EH (cell line): ENCODE data around the gene HSDL1.
"Not testable (repeated sequence)": the region's sequence is repeated elsewhere in the genome, so short reads cannot be mapped to it uniquely, and the experiment has no call there.

Experiments used
- DNase-seq: peaks from one replicate; pipeline ENCODE4 v3.0.0-alpha.2; 2015; ENCODE audit warnings: low read depth

Gene HSDL1

GRCh38 chr16:84138824-84139627 is 6.0 kb downstream of the HSDL1 start:
- peak; percentile 61 for DNase-seq

DNA sequence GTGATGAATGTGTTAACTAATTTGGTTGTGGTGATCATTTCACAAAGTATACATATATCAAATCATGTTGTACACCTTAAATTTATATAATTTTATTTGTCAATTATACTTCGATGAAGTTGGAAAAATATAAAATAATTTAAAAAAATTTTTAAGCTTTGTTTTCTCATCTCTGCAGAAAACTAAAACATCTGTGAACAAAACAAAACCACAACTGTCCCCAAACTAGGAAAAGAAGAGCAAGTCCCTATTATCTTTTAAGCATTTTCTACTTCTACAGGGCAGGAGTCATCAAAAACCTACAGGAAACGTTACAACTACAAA is 6.5 kb downstream of the HSDL1 start:
- no peak for DNase-seq

- no peak for DNase-seq
These were observed 7.1 kb downstream of the HSDL1 start for GRCh38 chr16:84137769-84138357.

- no peak for DNase-seq
These were observed 7.7 kb downstream of the HSDL1 start for GRCh38 chr16:84137287-84137686.

DNA sequence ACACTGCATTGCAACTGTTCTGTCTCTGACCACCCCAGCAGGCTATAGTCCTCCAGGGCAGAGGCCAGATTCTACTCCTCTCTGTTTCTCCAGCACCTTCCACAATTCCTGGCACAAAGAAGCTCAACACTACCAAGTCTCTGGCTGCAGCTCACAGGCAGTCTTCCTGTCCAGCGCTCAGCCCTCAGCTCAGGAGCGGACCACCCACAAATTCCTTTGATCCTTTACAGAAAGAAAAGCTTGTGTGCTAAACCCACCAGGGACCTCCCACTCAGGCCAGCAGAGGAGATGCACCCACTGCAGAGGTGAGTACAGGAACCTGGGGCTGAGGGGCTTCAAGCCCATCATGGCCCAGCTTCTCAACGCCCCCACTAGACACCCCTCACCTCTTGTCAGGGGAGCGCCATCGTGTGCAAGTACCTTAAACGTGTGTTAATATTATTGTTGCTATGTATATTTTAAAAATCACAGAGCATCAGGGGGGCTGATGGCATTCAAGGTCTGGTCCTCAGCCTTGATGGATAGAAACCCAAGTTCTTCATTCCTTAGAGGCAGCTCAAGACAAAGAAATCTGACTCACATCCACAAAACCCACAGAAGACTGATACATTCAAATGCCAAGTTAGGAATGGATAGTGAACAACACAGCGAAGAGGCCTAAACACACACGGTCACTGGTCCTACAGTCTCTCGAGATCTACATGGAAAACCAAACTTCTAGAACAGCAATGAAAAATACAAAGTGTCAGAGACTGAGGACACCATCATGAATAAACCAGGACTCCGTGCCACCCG is 8.4 kb downstream of the HSDL1 start:
- no peak for DNase-seq

- DNase-seq = no peak
These were observed 12.3 kb downstream of the HSDL1 start for GRCh38 chr16:84132527-84133285.

DNA sequence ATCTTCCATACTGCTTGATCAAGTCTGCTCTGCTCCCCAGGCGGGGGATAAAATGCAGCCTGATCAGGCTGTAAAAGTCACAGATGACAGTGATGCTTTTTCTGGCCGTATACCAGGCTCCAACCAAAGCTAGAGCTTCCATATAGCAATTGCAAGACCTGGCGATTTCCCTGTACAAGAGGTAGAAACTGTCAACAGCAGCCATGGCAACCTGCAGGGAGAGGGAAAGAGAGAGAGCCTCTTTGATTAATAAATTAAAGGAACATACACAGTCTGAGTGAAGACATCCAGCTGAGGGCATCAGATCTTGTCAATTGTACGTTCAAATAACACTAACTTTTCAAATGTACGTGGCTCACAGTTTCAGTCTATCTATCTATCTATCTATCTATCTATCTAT is 13.9 kb downstream of the HSDL1 start:
- DNase-seq = no peak

GRCh38 chr16:84124257-84125073 is 20.5 kb downstream of the HSDL1 start:
- DNase-seq = no peak

DNA sequence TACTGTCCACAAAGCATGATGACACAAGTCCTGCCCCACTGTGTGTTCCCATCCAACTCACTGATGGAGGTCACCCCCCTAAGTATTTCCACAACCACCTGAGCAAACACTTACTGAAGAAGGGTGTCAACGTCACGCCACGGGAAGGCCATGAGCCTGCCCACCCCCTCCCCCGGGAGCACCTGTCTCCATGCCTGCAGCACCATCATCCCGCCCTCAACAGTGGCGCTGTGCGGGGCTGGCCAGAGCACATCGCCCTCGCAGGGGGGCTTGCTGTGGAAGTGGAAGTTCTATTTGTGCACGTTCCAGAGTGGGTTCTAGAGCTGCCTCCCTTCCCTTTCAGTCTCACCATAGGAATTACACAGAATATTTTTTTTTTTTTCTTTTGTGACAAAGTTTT is 24.0 kb downstream of the HSDL1 start:
- no peak for DNase-seq

GRCh38 chr16:84120023-84120422 is 25.0 kb downstream of the HSDL1 start:
- DNase-seq = no peak

DNA sequence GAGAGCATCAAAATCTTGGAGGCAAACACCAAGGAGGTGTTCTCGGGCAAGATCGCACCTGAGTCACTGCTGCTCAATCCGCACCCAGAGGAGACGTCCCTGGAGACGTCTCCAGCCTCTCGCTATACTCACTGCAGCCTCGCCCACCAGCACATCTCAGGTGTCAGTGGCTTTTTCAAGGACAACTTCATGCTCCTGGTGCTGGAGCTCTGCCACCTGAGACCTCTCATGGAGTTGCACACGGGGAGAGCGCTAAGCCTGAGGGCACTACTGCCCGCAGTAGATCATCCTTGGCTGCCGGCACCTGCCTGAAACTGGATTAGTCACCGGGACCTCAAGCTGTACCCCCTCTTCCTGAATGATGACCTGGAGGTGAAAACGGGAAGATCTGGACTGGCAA is 25.6 kb downstream of the HSDL1 start:
- no peak for DNase-seq

- DNase-seq = not testable (repeated sequence)
These were observed 26.7 kb downstream of the HSDL1 start for GRCh38 chr16:84118315-84118714.

- DNase-seq = no peak
These were observed 27.5 kb downstream of the HSDL1 start for GRCh38 chr16:84117494-84117843.

DNA sequence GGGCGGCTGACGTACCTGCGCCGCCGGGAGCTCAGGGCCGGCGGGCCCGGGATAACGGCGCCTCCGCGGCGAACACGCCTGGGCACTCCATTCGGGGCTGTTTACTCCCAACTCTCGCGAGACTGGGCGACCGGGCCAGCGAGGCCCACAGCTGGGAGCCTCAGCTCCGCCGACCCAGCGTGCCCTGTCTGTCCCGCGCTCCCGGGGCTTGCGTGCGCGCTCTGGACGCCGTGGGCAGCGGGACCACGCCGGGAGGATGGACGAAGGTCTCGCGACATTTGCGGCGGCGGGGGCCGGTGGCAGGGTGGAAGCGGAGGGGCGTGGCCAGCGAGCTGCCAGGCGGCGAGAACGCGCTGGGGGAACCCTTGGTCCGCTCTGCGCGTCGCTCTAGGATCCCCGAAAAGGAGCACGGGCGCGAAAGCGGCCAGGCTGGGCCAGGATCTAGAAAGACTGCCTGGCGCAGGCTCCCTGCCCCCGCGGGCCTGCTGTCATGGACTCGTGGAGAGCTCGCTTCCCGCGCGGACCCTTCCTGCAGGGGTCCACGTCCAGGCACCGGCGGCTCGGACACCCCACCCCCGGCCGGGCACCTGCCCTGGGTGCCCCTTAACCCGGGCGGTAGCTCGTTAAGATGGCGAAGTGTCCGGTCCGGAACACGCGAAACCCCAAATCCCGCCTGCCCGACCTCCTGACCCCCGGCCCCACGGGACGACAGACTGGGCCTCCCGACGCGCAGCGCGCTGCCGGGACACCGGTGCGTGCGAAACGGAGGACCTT is 28.1 kb downstream of the HSDL1 start, which contains the start of gene MBTPS1:
Gene MBTPS1 (minus strand): TSS at position 223 of the 774 bp plus-strand sequence. CDS start 15,159 bp downstream, outside the sequence.
- DNase-seq = peak; percentile 98

DNA sequence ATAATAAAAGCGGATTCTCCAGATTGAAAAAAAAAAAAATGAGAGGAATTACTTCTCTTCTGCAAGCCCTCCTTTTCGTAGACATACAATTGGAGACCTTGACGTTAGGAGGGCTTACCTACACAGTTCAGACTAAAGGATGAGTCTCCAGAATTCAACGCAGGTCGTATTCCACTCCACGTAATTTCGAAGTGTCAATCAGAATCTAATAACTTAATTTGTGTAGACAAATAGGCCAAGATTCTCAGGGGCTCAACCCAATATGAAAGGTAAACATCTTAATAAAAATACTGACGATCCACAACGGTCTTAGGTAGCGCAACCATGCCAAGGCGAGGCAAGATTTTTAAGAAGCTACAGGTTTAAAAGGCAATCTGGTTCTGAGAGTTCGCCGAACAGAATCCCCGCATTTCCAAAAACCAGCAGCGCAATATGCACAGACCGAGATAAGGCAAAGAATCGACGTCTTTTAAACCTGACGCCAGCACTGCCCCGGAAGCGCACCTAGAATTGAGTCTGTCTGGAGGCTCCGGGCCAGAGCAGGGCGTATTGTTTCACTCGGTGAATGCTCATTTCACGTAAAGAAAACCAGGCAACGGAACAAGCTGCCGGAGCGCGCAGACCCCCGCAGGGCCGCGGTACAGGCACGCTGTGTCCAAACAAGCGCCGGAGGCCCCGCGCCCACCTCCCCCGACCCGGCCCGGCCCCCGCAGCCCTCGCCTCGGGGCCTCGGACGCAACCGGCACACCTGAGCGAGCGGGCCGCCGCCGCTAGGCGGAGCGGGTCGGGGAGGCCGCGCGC is 28.9 kb downstream of the HSDL1 start:
- peak; percentile 55 for DNase-seq

DNA sequence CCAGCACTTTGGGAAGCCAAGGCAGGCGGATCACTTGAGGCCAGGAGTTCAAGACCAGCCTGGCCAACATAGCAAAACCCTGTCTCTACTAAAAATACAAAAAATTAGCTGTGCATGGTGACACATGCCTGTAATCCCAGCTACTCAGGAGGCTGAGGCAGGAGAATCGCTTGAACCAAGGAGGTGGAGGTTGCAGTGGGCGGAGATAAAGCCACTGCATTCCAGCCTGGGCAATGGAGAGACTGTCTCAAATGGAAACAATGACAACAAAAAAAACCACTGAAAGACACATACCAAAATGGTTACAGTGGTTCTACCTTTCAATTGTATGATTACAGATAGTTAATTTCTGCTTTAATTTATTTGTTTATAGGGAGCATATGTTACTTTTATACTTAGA is 33.0 kb downstream of the HSDL1 start:
- DNase-seq = peak; percentile 26

- no peak for DNase-seq
These were observed 33.5 kb downstream of the HSDL1 start for GRCh38 chr16:84111525-84111924.

DNA sequence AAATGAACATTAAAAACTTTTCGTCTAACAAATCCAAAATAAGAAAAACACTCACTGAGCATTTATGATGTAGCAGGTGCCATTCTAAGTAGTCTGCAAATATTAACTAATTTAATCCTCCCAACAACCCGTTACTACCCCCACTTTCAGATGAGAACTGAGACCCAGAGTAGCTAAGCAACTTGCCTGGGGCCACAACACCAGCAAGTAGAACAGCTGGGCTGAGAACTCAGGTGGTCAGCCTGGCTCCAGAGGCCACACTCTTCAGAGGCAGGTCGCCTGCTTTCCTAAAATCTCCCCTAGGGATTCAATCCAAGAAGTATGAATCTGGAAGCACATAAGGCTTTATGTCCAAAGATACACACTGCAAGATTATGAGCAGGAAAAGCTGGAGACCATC is 34.5 kb downstream of the HSDL1 start:
- no peak for DNase-seq

DNA sequence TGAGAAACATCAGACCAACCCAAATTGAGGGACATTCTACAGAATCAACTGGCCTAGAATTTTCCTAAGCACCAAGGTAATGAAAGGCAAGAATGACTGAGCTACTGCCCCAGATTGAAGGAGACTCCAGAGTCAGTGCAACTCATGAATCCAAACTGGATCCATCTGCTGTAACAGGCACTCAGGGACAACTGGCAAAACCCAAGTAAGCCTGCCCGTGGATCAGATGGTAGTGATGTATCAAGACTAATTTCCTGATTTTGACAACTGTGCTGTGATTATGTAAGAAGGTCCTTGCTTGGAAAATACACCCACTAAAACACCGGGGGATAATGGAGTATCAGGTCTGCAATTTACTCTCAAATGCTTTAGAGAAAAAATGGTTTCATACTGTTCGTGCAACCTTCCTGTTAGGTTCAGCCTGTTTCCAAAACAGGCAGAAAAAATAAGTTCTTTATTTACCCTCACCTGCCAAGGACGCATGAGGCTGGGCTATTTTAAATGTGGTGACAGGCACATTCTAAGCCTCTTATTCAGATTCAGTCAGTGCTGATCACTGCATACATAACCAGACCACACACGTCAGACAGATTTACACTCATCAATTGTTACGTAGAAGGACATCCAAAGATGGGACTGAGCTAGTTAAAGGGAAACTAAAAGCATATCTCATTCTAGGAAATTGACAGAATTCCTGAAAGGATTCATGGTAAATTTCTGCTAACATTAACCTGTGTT is 35.2 kb downstream of the HSDL1 start:
- no peak for DNase-seq
